ENCODE data around the gene TRPC4.
"Not testable (repeated sequence)": the region's sequence is repeated elsewhere in the genome, so short reads cannot be mapped to it uniquely, and the experiment has no call there.

Gene TRPC4

DNA sequence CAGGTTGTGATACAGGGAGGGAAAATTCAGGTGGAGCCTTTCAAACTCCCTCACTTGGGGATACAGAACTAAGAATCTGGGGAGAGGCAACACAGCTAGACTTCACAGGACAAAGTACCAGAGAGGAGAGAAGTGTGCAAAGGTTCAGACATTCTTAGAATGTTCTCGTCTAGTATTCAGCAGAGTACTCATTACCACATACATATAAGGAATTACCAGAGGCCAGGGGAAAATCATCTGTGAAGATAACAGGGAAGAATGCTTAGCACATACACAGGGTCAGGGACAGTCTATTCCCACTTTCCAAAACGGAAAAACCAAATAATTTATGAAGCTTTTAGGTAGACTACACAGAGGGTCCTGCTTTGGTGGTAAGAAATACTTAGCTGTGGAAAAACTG, 58.1 kb downstream of the TRPC4 start:
- no peak for DNase-seq

GRCh38 chr13:37806666-37807065, 62.9 kb downstream of the TRPC4 start:
- no peak for DNase-seq

DNA sequence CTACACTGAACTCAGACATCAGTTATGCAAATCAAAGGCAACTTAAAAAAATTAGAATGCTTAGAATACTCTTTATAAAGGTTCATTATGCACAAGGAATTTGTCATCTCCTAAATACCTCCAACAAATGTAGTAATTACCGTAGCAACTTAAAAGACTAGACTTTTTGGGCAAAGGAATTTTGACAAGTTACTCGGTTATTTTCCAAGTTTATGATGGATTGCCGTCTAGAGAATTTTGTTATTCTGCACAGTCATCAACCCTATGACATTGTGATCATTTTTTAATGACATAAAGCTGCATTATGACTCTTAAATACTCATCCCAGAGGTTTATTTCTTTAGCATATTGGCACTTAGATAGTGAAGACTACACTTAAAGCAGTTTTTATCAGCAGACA, 71.9 kb downstream of the TRPC4 start:
- DNase-seq = no peak

DNA sequence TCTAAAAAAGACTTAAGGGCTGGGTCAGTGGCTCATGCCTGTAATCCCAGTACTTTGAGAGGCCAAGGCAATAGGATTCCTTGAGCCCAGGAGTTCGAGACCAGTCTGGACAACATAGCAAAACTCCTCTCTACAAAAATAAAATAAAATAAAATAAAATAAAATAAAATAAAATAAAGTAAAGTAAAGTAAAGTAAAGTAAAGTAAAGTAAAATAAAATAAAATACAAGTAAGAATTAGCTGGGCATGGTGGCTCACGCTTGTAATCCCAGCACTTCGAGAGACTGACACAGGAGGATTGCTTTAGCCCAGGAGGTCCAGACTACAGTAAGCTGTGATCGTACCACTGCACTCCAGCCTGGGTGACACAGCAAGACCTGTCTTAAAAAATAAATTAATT, 72.8 kb downstream of the TRPC4 start:
- not testable (repeated sequence) for DNase-seq

DNA sequence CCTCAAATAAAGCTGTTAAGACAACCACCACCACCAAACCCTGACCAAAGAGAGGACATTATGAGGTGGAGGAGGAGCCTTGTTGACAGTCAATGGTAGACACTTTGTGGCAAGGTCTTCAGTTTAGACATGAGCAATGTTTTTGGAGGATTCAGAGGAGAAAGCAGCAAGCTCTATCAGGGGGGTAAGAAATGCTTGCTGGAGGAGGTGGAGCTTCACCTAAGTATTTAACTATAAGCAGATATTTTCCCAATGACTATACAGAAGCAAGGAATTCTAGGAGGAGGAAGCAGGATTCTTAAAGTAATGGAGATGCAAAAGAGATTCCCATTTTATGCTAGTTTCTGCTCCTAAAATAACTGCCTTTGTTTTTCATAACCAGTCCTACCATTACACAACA, 74.2 kb downstream of the TRPC4 start:
- DNase-seq = no peak

DNA sequence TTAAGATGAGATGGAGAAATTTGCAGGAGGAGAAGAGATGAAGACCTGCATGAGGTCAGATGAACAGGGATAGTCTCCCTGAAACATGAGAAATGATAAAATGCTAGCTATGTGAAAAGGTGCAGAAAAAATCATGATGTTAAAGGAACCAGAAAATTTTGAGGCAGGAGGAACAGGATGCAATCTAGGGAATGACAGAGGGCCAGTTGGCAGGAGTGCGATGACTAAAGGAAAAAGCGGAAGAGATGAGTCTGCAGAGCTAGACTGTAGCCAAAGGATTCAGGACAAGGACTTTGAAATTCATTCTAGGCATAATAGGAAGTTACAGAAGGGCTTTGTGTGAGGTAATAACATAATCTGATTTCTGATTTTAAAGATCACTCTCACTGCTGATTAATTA, 77.9 kb downstream of the TRPC4 start:
- DNase-seq = no peak

DNA sequence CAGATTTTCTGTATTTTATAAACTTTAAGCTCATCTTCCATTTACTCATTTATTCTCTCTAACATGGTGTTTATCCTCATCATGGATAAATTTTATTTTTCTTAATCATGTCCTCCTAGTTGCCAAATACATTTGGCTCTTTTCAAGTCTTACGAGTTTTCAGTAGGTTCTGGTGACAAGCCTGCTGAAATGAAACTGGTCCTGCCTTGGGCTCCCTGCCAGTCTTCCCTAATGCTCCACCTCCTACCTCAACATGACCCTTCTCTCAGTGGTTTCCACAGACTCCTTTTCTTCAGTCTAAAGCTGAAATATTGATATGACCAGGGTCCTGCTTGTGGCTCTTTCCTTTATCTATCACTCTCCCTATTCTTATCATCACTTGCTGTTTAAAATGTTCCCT, 81.2 kb downstream of the TRPC4 start:
- no peak for DNase-seq

DNA sequence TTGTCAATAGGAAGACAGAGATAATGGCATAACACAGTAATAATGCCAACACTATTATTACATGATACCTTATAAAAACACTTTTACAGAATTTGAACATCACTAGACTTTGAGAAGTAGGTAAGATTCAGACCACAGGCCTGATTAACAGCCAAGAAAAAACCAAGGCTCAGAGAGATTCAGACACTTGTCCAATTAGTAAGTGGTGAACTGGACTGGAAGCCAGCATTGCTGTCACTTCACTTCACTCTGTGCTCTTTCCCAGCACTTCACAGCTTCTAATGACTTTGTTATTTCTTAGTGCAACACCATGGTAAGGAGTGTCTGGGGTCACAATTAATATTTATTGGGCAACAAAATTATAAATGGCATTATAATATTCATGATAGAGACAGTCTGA, 91.9 kb downstream of the TRPC4 start:
- DNase-seq = no peak

DNA sequence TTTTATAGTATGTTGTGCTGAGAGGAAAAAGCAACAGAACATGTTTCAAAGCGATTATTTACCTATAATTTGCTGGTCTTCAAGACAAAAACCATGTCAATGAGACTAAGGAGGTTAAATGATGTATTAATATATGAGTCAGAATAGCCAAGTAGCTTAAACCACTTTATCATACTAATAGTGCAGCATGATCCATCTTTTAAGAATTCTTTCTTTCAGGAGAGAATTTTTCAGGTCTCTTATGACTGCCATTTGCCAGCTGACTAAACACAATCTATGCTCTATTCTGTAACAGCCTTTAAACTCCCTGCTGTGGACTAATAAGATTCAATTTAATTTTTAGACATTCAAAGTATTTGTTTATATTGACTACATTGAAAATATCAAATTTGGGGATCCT, 93.7 kb downstream of the TRPC4 start:
- no peak for DNase-seq

GRCh38 chr13:37772644-37773043, 96.9 kb downstream of the TRPC4 start:
- DNase-seq = no peak

DNA sequence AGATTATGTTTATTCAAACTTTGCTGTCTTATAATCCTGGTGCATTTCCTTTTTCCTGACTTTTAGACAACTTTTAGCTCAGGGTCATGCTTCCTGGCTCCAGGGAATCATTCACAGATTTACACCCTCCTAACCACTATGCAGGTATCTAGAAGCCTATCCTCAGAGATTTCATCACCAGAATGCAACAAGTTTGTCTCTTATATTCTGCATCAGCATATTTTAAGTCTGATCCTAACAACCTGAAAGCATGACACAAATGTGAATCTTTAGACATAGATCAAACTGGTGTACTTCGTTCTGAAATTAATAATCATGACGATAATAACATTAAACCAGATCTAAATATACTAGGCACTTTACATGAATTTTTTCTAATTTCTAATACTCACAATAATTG, 100.0 kb downstream of the TRPC4 start:
- no peak for DNase-seq

DNA sequence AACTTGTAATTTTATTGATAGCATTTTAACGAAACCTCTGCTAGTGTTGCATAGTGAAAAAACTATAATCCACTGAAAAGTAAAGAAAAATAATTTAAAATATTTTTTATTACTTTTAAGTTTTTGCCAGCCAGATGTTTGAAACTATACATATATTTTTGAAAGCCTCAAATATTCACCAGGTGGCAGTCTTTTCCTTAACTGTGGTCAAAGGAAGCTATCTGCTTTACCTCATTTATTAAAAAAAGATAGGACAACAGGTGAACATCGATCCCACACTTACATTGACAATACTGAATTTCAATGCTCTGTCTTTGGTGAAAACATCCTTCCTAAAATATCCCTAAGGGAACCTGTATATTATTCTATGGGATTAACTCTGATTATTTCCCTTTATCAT, 100.5 kb downstream of the TRPC4 start:
- no peak for DNase-seq

GRCh38 chr13:37766502-37766901, 103.1 kb downstream of the TRPC4 start:
- DNase-seq = no peak

DNA sequence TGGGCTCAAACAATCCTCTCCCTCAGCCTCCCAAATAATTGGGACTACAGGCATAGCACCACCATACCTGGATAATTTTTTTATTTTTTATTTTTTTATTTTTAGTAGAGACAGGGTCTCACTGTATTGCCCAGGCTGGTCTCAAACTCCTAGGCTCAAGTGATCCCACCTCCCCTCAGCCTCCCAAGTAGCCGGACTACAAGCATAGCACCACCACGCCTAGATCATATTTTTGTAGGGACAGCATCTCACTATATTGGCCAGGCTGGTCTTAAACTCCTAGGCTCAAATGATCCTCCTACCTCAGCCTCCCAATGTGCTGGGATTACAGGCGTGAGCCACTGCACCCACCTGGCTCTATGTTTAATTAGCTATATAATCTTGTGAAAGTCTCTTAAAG, 114.2 kb downstream of the TRPC4 start:
- DNase-seq = no peak

- DNase-seq = no peak
Measured at GRCh38 chr13:37753776-37754175, 115.8 kb downstream of the TRPC4 start.

DNA sequence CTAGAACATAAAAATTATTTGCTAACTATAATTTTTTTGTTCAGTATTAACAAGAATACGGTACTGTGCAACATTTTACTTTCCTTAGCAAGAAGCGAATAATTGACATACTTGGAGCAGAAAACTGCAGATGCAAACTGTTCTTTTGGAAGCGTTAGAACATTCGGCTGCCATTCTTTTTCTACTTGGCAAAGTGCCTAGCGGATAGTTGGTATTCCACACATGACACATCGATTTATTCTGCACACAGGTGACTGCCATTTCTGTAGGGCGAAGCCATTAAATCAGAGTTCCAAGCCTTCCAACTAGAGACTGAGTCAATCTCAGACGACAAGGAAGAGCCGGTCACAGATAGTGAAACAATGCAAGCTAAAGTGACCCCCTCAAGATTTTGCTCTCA, 117.4 kb downstream of the TRPC4 start:
- DNase-seq = no peak

DNA sequence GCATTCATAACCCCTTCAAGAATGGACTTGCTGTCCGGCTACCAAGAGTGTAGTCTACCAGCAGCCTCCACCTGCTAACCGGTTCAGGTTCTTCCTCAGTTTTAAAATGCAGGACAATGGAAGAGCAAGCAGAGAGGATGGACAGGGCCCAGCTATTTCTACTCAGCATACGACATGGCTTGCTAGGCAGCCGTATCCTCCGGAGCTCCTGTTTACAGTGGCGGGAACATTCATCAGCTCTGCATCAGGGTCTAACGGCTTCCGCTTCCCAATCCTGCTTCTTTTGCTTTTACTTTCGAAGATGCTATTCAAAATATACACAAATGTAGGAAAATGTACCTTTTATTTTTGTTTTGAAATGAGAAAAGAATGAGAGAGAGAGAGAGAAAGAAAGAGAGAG, 118.5 kb downstream of the TRPC4 start:
- no peak for DNase-seq

- DNase-seq = no peak
Measured at GRCh38 chr13:37748913-37749312, 120.7 kb downstream of the TRPC4 start.

GRCh38 chr13:37747071-37747612, 122.4 kb downstream of the TRPC4 start:
- no peak for DNase-seq

DNA sequence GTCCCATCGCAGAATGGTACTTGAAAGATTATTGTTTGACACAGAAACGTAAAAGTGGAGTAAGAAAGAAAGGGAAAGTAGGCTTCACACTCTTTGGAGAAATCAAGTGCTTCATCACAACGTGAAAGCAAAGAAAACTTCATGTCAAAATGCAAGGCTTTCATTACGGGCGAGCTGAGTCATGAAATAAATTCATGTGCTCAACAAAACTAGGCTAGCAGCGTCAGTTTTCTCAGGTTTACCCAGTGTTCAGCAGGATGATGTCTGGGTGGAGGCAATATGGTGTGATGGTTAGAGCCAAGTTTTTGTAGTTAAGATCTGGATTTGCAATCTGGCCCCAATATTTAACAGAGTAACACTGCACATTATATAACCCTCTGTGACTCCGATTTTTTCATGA, 128.0 kb downstream of the TRPC4 start:
- DNase-seq = no peak

DNA sequence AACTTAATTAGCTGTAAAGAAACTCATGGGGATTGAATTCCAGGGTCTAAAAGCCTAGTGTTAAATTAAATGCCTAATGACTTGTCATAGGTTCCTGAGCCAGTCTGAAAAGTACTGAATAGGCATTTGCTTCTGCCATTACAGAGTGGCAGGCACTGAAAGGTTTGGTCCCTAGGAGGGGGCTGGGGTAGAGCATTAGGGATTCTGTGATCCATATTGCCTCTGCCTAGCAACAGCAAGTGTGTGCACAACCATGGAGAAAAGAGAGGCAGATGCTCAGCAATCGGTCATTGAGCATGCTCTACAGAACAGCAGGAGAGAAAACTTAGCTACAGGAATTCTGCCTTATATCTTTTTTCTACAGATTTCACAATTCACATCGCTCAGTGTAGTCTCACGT, 133.5 kb downstream of the TRPC4 start:
- DNase-seq = no peak

DNA sequence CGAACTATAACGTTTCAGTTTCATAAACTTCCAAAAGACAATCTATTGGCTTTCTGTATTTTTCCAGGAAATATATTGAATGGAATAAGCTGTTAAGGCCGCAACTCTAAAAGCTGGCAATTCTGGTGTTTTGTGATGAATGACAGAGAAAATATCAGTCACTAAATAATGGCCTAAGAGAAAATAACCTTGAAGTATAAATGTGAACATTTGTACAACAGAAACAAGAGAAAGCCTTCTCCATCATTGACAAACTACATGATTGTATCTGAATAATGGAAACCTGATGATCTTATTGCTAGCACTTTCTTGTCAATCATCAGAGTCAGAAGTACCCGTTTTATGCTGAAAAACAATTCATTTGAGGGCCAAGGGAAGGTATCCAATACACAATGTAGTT, 134.3 kb downstream of the TRPC4 start:
- no peak for DNase-seq

GRCh38 chr13:37729876-37730275, 139.7 kb downstream of the TRPC4 start:
- DNase-seq = no peak

DNA sequence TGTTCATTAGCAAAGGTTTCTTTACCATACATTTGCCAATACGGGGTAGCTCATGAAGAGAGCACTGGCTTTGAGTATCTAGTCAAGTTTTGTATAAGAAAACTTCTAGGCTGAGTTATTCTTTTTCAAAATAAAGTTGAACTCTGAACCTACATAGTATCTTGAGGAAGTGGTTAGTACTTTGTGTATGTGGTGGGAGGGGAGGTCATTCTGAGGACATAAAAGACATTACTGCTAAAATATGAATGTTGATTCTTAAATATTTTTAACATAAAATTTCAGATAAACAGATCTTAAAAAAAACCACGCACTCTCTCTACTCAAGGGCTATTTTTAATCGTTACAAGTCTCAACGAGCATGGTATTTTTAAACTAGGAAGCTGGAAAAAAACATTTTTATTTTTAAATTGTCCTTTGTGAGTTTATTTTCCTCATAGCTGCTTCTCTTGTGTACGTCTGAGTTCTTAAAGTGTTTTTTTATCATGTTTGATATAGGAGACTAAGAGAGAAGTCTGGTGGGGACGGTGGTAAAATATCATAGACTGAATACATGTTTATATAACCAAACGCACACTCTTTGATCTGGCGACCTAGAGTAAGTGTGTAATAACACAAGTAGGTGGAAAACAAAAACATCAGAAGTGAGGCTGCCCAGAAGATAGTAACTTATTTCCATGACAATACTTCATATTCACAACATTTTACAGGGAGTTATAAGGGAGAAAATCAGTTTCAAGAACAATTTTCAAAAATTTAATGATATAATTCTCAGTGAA, 153.0 kb downstream of the TRPC4 start:
- DNase-seq = no peak

DNA sequence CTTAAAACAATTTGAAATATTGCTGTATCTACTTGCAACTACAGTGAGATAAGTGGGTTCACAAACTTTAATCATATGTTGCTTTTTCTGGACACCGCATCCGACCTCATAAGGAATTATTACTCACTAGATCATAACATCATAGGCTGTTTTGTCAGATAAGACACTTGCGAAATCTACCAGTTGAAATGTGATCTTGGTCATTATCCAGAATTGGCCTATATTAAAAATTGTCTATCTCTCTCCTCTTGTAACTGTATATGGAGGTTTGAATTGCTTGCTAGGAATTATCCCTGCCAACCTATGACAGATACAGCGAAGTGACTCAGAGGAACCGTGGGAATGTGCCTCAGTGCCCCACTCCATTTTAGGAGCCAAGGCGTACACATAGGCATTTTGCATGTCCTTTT, 154.0 kb downstream of the TRPC4 start:
- DNase-seq = no peak
